NCI-H1105 treated with DMSO at 0.1 percent for 48 hours (cell line): ENCODE data around the gene MANBA.
"Not testable (repeated sequence)": the region's sequence is repeated elsewhere in the genome, so short reads cannot be mapped to it uniquely, and the experiment has no call there.

Experiments used
- DNase-seq: peaks from one replicate; lab custom pipeline; 2025; lab: John Stamatoyannopoulos, UW

Gene MANBA

GRCh38 chr4:102620697-102621497 is 139.9 kb downstream of the MANBA start:
- DNase-seq, result peak; percentile 15

DNA sequence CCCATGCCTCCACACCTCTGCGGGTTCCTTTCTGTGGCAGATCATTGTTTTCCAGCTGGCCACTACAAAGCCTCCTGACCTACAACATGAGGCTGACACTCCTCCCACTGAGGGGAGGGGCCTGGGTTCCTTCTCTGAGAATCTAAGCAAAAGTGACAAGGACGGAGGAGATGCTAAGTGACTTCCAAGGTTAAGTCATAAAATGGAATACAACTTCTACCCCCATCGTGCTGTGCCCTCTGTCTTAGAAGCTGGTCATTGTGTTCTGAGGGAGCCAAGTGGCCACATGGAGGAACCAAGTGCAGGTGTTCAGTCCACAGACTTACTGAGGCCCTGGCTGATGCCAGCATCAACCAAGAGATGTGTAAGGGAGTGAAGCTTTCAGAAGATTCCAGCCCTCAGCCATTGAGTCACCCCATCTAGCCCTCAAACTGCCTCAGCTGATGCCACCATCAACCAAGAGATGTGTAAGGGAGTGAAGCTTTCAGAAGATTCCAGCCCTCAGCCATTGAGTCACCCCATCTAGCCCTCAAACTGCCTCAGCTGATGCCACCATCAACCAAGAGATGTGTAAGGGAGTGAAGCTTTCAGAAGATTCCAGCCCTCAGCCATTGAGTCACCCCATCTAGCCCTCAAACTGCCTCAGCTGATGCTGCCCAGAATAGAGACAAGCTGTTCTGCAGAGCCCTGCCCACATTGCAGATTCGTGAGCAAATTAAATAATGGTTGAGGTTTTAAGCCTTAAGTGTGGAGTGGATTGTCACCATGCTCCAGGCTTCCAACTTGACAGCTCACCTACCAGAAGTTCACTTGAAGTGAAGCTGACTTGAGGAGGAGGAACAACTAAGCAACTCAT is 140.8 kb downstream of the MANBA start:
- not testable (repeated sequence) for DNase-seq

DNA sequence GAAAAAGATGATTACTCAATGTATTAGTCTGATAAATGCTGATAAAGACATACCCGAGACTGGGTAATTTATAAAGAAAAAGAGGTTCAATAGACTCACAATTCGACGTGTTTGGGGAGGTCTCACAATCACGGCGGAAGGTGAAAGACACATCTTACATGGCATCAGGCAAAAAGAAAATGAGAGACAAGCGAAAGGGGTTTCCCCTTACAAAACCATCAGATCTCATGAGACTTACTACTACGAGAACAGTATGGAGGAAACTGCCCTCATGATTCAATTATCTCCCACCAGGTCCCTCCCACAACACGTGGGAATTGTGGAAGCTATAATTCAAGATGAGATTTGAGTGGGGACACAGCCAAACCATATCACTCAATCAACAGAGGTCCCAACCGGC is 141.7 kb downstream of the MANBA start:
- DNase-seq, result not testable (repeated sequence)

DNA sequence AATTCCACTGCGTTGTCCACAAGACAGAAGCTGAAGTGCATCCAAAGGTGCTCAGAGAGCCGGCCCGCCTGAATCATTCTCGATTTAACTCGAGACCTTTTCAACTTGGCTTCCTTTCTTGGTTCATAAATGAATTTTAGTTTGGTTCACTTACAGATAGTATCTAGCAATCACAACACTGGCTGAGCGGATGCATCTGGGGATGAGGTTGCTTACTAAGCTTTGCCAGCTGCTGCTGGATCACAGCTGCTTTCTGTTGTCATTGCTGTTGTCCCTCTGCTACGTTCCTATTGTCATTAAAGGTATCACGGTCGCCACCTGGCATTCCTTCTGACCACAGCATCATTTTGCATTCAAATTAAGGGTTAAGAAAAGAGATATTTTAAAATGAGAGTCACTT is 144.1 kb downstream of the MANBA start:
- peak; percentile 58 for DNase-seq

GRCh38 chr4:102614801-102615200 is 146.0 kb downstream of the MANBA start:
- DNase-seq, result no peak

DNA sequence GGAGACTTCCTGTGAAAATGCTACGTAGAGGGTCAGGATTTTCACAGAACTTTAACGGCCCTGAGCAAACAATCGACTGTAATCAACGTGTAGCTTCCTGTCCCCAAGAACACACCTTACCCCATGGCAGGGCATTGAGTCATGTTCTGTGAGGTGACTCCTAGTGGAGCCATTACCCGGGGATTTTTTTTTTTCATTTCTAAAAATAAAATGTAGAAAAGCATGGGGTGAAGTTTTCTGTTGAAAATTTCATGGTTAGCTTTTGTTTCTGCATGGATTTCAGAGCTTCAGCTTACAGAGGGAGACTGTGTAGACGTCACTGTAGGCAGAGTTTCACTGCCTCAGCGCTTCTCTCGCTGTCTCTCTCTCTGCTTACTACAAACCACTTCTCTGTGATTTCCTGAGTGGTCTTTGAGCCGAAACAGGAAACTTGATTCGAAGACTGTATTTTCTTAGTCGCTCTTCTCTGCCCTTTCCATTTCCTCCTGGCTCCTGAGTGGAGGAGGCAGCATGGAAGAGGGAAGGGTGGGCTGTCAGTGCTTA is 147.9 kb downstream of the MANBA start:
- no peak for DNase-seq

- no peak for DNase-seq
Measured at GRCh38 chr4:102612210-102612609, 148.6 kb downstream of the MANBA start.

- no peak for DNase-seq
Measured at GRCh38 chr4:102610476-102610875, 150.3 kb downstream of the MANBA start.

- DNase-seq, result no peak
Measured at GRCh38 chr4:102610007-102610406, 150.8 kb downstream of the MANBA start.

DNA sequence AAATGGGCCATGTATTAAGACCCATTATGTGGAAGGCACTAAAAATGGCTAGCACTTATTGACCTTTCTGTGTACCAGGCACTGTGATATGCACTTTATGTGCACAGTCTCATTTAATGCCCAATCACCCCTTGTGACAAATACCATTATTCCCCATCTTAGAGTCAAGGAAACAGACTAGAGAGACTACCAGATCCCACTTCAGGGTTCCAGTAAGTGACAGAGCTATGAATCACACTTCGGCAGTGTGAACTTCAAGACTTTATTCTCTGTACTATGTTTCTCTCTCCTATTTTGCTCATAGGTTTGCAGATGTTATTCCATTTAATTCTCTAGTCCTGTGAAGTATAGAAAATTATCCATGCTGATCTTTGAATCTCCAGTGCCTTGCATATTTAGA is 152.6 kb downstream of the MANBA start:
- DNase-seq, result no peak

DNA sequence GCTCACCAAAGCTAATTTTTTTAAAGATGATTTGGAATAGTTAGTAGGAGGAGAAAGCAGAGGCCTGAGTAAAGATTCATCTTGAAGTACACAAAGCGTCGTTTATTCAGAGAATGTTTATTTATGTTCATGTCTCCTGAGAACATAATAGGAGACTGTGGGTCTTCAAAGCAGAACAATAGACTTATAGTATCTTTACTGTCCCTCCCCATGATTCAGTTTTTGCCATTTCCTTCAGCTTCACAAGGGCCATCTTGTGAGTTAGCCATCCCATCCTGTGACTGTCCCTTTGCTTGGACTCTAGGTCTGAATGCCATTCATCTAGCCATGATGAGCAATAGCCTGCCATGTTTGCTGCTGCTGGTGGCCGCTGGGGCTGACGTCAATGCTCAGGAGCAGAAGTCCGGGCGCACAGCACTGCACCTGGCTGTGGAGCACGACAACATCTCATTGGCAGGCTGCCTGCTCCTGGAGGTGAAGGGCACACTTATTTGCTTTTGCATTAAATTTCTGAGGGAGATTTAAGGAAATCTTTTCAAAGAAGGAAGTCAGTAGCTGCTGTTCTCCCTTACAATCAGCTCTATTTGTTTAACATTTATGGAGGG is 153.8 kb downstream of the MANBA start:
- DNase-seq, result no peak

- DNase-seq, result no peak
Measured at GRCh38 chr4:102606261-102606660, 154.5 kb downstream of the MANBA start.

- DNase-seq, result no peak
Measured at GRCh38 chr4:102604222-102604940, 156.4 kb downstream of the MANBA start.

- DNase-seq, result no peak
Measured at GRCh38 chr4:102601586-102602227, 159.1 kb downstream of the MANBA start.

DNA sequence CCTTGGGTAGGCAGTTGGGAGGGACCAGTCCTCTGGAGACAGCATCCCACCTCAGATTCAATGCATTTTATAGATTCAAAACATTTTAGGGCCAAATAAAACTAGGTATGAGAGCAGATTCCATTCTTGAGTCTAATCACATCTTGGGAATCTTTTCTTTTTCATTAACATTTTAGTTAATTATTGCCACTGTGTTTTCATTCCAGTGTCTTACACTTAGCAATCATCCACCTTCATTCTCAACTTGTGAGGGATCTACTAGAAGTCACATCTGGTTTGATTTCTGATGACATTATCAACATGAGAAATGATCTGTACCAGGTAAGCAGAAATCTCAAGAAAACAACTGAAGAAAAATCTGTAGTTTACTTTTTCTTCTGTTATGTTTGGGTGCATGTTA is 160.1 kb downstream of the MANBA start:
- no peak for DNase-seq

DNA sequence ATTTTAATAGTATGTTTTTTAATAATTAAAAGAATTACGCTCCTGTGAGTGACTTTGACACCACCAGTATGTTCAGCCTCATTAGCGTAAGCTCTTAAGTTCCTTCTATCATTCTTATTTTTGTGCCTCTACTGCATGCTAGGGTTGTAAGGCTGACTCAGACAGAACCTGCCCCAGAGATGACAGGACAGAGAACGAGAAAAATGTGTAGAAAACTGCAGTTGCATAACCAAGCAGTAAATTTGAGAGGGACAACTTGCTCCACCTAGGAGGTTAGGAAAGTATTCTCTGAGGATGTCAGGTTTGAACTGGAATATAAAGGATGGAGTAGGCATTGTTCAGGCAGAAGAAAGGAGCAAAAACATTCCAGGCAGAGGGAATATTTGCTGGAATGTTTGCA is 160.9 kb downstream of the MANBA start:
- DNase-seq, result no peak

DNA sequence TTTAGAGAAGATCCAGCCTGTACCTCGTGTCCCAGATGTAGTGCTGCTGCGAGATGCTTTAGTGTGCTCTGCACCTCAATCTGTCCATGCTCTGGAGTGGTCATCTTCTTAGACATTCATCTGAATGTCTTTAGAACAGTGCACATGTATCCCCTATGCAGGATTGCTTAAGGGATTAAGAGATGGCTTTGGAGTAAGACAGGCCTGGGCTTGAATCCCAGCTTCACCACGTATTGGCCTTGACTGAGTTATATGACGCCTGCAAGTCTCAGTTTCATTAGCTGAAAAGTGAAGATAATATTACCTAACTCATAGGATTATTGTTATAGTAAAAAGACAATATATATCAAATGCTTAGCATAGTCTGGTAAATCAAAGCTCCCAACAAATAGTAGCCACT is 161.3 kb downstream of the MANBA start:
- no peak for DNase-seq

GRCh38 chr4:102598762-102599374 is 161.9 kb downstream of the MANBA start:
- no peak for DNase-seq

GRCh38 chr4:102598086-102598761 is 162.5 kb downstream of the MANBA start:
- DNase-seq, result no peak

DNA sequence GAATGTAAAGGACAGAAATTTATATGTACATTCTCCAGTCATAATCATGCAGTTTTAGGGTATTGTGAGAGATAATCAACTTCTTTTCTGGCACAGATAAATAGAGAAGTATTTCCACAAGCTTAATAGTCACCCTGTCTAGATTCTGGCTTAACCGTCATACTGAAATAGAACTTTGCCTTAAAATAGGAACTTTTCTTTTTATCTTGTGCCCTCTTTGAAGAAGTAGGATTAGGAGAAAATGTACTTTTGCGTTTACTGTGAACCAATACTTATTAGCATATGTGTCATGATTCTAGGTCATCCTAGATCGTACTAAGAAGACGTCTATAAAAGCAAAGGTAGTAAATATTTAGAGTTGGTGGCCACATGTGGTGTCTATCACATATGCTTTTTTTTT is 164.2 kb downstream of the MANBA start:
- DNase-seq, result no peak
